GM21360 (cell line): ENCODE results near the gene TMEM121B.
"Not testable (repeated sequence)": the region's sequence is repeated elsewhere in the genome, so short reads cannot be mapped to it uniquely, and the experiment has no call there.

Source experiments
- ATAC-seq: cut with Tn5 transposase; IDR thresholded peaks from one replicate; pipeline ENCODE4 v1.9.1; 2021; ENCODE audit warnings: mild to moderate bottlenecking, moderate library complexity; ENCODE audit not compliant: unreplicated experiment

TMEM121B gene

DNA sequence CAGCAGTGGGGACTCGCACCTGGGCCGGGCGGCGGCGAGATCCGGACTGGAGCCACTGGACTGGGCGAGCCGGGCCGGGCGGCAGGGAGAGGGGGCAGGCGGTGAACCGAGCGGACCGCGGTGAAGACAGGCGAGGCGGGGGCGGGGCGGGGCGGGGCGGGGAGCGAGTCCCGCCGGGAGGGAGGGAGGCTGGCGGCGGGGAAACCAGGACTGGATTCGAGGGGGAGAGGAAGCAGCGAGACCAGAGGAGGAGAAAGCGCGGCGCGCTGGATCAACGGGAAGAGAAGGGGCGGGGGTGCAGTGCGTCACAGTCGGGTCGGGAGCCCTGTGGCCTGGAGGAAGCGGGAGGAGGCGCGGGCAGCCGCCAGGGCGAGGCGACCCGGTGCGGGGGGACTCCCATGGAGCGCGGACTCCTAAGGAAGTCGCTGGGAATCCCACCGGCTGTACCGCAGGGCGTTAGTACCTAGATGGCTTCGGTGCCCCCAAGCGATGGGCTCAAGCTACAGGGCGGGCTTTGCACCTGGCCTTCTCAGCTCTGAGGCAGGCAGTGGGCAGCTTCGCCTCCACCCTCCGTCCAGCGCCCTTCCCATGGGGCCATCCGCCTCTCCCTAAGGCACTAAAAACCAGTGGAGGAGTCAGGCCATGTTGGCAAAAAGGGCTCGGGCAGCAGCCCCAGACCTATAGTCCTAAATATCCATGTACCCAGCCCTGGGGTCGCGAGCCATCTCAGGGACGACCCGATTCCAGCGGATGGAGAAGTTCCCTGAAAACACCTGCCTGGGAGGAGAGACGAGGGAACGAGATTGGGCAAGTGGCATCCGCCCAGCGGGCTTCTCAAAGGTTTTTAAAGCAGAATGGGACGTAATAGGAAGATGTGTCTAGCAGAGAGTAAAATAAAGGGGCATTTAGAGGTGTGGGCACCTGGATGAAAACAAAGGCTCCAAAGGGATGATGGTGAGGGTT lies at the start of gene TMEM121B:
Gene TMEM121B (minus strand): TSS at position 128 of the 963 bp plus-strand sequence. CDS start 233 bp downstream, outside the sequence.
- no peak for ATAC-seq

- no peak for ATAC-seq
These were observed 46.3 kb upstream of the TMEM121B start for GRCh38 chr22:17167486-17167885.

DNA sequence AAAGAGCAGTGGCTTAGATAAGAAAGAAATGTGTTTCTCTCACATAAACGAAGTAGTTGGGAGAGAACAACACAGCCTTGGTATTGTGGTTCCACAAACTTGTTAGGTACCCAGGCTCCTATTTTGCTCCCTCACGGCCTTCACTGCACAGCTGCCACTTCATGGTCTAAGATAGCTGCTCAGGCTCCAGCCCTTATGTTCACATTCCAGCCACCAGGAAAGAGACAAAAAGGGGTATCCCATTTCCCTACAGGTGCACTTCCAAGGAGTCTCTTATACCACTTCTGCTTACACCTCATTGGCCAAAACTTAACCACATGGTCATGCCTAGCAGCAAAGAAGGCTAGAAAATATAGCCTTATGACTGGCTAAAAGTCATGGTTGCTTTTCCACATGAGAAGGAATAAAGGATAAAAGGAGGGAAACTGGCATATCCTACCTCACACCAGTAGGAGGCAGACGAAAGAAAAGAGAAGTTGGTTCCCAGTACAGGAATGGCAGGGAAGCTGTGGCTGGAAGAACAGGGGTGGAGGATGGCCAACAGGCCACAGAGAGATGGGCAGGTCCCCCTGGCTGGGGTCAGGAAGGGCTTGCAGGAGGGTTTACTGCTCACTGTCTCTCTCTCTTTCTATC lies 43.3 kb upstream of the TMEM121B start:
- no peak for ATAC-seq

DNA sequence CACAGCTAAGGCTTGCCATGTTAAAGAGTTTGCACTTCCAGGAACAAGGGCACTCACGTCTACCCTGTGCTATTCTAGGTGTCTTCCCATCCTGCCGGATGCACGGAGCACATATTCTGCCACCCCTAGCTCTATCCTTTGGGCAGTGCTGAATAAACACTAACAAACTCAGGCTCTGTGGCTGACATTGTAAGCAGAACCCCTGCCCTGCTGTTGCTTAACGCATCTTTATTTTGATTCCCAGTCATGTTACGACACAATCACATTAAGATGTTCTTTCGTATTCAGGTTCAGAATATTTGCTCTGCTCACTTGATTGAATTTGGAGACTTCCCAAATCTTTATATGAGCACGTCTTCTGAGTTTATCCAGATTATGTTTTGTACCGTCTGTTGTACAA lies 41.6 kb upstream of the TMEM121B start:
- ATAC-seq, result no peak

GRCh38 chr22:17161991-17162390 lies 40.8 kb upstream of the TMEM121B start:
- ATAC-seq, result no peak

DNA sequence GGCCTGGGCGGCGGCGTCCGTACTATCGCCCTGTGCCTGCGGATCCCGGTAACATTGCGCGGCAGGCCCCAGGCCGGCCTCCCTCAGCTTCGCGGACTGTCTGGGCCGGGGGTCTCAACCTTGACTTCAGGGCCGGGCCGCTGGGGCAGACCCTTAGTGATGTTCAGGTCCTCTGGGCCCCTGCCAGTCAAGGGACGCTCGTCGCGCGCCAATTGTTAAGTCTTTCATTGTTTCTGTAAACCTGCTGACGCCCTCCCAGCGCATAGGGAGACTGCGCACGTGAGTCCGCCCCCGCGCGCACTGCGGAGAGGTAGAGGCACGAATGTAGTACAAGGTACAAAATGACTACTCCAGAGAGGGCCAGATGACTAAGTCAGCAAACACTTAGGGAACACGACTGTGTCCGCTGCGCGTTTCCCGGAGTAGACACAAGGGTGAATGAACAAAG lies 38.4 kb upstream of the TMEM121B start:
- peak; percentile 1 for ATAC-seq

- peak; percentile 78 for ATAC-seq
These were observed 37.7 kb upstream of the TMEM121B start, which contains the start of gene HDHD5 for GRCh38 chr22:17158568-17159503. HDHD5 (minus strand) TSS chr22:17159277; CDS start chr22:17159251, 26 bp downstream.

GRCh38 chr22:17158176-17158567 lies 37.0 kb upstream of the TMEM121B start:
- ATAC-seq, result no peak

- ATAC-seq, result no peak
These were observed 36.6 kb upstream of the TMEM121B start for GRCh38 chr22:17157714-17158113.

DNA sequence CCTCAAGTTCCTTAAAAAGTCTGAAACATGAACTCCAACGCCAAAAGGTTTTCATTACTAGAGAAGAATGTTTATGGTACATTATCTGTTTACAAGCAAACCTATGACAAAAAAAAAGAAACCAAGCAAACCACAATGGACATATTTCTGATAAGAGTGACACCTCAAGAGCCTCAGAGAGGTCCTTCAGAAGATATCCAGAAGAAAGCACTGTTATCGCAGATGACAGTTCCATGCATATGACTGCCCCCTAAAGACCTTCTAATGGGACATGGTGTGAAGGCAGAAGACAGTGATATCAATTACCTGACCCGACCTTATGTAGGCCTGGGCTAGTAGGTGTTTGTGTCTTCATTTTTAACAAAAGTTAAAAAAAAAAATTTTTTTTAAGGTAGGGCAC lies 34.8 kb upstream of the TMEM121B start:
- ATAC-seq, result no peak

DNA sequence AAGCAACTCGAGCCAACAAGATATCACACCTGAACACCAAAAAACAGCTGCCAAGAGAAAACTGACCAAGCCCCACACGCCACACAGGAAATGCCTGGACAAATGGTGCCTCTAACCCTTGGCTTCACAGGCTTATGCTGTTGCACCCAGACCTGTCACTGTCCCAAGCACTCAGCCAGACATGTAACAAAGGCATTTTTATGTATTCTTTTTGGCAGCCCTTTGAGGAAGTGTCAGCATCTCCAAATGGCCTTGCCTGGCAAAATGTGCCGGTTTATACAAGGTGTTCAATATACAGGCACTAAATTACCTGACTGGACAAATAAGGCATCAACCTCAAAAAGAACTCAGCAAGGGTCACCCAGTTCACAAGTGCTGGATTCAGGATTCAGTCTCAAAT lies 31.8 kb upstream of the TMEM121B start:
- no peak for ATAC-seq

- ATAC-seq, result no peak
These were observed 31.2 kb upstream of the TMEM121B start for GRCh38 chr22:17152340-17152739.

- ATAC-seq, result no peak
These were observed 28.1 kb upstream of the TMEM121B start for GRCh38 chr22:17149076-17149815.

DNA sequence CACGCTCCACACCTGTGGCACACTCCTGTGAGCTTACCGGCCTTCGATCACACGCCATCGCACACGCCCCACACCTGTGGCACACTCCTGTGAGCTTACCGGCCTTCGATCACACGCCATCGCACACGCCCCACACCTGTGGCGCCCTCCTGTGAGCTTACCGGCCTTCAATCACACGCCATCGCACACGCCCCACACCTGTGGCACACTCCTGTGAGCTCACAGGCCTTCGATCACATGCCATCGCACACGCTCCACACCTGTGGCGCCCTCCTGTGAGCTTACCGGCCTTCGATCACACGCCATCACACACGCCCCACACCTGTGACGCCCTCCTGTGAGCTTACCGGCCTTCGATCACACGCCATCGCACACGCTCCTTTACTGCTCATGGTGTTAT lies 26.3 kb upstream of the TMEM121B start:
- ATAC-seq, result not testable (repeated sequence)

GRCh38 chr22:17145021-17145680 lies 24.0 kb upstream of the TMEM121B start:
- no peak for ATAC-seq

DNA sequence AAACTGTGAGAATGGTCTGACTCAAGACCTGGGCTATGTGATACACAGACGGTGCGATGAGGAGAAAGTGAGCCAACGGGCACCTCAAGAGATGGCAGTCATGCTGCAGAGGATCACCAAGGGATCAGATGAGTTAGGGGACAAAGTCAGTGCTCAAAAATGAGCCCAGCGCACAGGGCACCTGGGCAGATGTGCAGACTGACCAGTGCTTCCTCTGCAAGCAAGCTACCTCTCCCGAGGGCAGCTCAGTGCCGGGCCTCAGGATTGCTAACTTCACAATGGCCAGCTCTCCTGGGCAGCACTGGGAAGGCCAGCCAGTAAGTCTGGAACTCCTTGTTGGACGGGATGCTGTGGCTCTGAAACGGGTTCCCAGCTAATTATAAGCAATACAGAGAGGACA lies 22.7 kb upstream of the TMEM121B start:
- ATAC-seq, result no peak

DNA sequence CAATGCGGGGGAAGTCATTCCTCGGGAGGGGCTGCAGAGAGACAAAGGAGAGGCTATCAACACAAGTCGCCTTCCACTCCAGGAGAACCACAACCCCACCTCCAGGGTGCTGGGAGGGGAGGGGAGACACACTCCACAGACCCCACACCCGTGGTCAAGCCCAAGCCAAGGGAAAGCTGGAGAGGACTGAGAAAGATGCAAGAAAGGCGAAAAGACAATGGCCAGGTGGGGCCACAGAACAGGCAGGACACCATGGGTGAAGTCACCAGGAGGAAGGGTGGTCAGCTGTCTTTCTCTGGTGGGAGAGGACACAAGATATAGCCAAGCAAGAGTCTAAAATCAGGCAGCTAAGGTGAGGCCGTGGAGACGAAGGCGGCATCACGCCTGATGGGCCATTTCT lies 21.9 kb upstream of the TMEM121B start:
- ATAC-seq, result no peak

GRCh38 chr22:17140826-17141766 lies 19.9 kb upstream of the TMEM121B start:
- ATAC-seq, result no peak
